Measurements from ENCODE around the gene KCNK16.
A peak's percentile ranks its signal among the peaks of the same experiment; 100 is the strongest.

The KCNK16 gene

GRCh38 chr6:39312912-39313525 is 9.5 kb downstream of the KCNK16 start:
- no peak for DNase-seq (ENCODE audit: insufficient read length, low spot score)
- no peak for TF ChIP-seq POLR2A (IDR thresholded peaks at IDR 0.05; ENCODE audit: low read depth, low read length)
- no peak for FAIRE-seq

GRCh38 chr6:39310542-39310941 is 12.0 kb downstream of the KCNK16 start:
- no peak for TF ChIP-seq POLR2A (IDR thresholded peaks at IDR 0.05; ENCODE audit: low read depth, low read length)
- FAIRE-seq (no peak), DNase-seq (ENCODE audit: insufficient read length, low spot score) (no peak)

GRCh38 chr6:39309942-39310531 is 12.5 kb downstream of the KCNK16 start:
- DNase-seq (ENCODE audit: insufficient read length, low spot score) (peak; percentile 82), FAIRE-seq (peak; percentile 52)
- TF ChIP-seq POLR2A (IDR thresholded peaks at IDR 0.05; ENCODE audit: low read depth, low read length), result no peak

GRCh38 chr6:39307462-39307861 is 15.0 kb downstream of the KCNK16 start:
- TF ChIP-seq POLR2A (IDR thresholded peaks at IDR 0.05; ENCODE audit: low read depth, low read length), result no peak
- FAIRE-seq, result no peak

GRCh38 chr6:39304951-39305350 is 17.6 kb downstream of the KCNK16 start:
- DNase-seq (ENCODE audit: insufficient read length, low spot score) (no peak), FAIRE-seq (no peak)
- TF ChIP-seq POLR2A (IDR thresholded peaks at IDR 0.05; ENCODE audit: low read depth, low read length), result no peak

More at GRCh38 chr6:39307462-39307861, 15.0 kb downstream of the KCNK16 start:
- DNase-seq (ENCODE audit: insufficient read length, low spot score), result no peak

GRCh38 chr6:39303425-39304153 is 18.9 kb downstream of the KCNK16 start:
- FAIRE-seq, result no peak
- TF ChIP-seq POLR2A (IDR thresholded peaks at IDR 0.05; ENCODE audit: low read depth, low read length), result no peak
- DNase-seq (ENCODE audit: insufficient read length, low spot score), result no peak

- DNase-seq (ENCODE audit: insufficient read length, low spot score) (peak; percentile 87), FAIRE-seq (no peak)
- TF ChIP-seq POLR2A (IDR thresholded peaks at IDR 0.05; ENCODE audit: low read depth, low read length), result no peak
These were observed 19.7 kb downstream of the KCNK16 start for GRCh38 chr6:39302669-39303424.

GRCh38 chr6:39302011-39302410 is 20.5 kb downstream of the KCNK16 start:
- no peak for TF ChIP-seq POLR2A (IDR thresholded peaks at IDR 0.05; ENCODE audit: low read depth, low read length)
- no peak for FAIRE-seq

GRCh38 chr6:39301606-39302005 is 20.9 kb downstream of the KCNK16 start:
- DNase-seq (ENCODE audit: insufficient read length, low spot score), result peak; percentile 41
- TF ChIP-seq POLR2A (IDR thresholded peaks at IDR 0.05; ENCODE audit: low read depth, low read length), result no peak
- no peak for FAIRE-seq

More at GRCh38 chr6:39302011-39302410, 20.5 kb downstream of the KCNK16 start:
- DNase-seq (ENCODE audit: insufficient read length, low spot score), result no peak

- TF ChIP-seq POLR2A (IDR thresholded peaks at IDR 0.05; ENCODE audit: low read depth, low read length), result no peak
- DNase-seq (ENCODE audit: insufficient read length, low spot score), result no peak
- no peak for FAIRE-seq
These were observed 21.8 kb downstream of the KCNK16 start for GRCh38 chr6:39300739-39301138.

- TF ChIP-seq POLR2A (IDR thresholded peaks at IDR 0.05; ENCODE audit: low read depth, low read length), result no peak
- DNase-seq (ENCODE audit: insufficient read length, low spot score), result no peak
- no peak for FAIRE-seq
These were observed 24.4 kb downstream of the KCNK16 start for GRCh38 chr6:39298061-39298460.

GRCh38 chr6:39296745-39297640 is 25.5 kb downstream of the KCNK16 start:
- no peak for TF ChIP-seq POLR2A (IDR thresholded peaks at IDR 0.05; ENCODE audit: low read depth, low read length)
- FAIRE-seq (no peak), DNase-seq (ENCODE audit: insufficient read length, low spot score) (no peak)

GRCh38 chr6:39295611-39296011 is 26.9 kb downstream of the KCNK16 start:
- DNase-seq (ENCODE audit: insufficient read length, low spot score) (no peak), FAIRE-seq (no peak)
- no peak for TF ChIP-seq POLR2A (IDR thresholded peaks at IDR 0.05; ENCODE audit: low read depth, low read length)

Data from H54 (cell line).